Brain microvascular endothelial cell (primary cell): Measurements from ENCODE around the gene PRSS50.

Experiments used
- DNase-seq: peaks from one replicate; pipeline ENCODE4 v3.0.0-alpha.2; 2020
- H3K27ac ChIP-seq: fragments of 250-450 bp; sonication (Bioruptor Pico); 2 replicates; pipeline ENCODE4 v1.5.1; 2020; ENCODE audit warnings: mild to moderate bottlenecking, moderate library complexity
- H3K27me3 ChIP-seq: fragments of 250-450 bp; sonication (Bioruptor Pico); replicated peaks from 2 replicates; pipeline ENCODE4 v1.5.1; 2020; ENCODE audit warnings: mild to moderate bottlenecking
- H3K36me3 ChIP-seq: fragments of 250-450 bp; sonication (Bioruptor Pico); replicated peaks from 2 replicates; pipeline ENCODE4 v1.5.1; 2020; ENCODE audit warnings: mild to moderate bottlenecking
- H3K4me3 ChIP-seq: 2 replicates; pipeline ENCODE4 v1.5.1; 2011; ENCODE audit warnings: low read depth, mild to moderate bottlenecking, control low read depth, low read length, moderate library complexity
- in situ Hi-C: cut with HindIII; loops from 2 replicates; pipeline ENCODE4 v1.10.0; 2017; ENCODE audit warnings: low sequenced_read_pairs, low pct_ligation_motif_present
- TF ChIP-seq, protein P1 (sequence below): IDR thresholded peaks from 2 replicates; pipeline ENCODE4 v1.5.1; 2011; ENCODE audit warnings: low read depth, mild to moderate bottlenecking, moderate library complexity, low read length, control low read depth, inconsistent platforms; ENCODE audit errors: missing control alignments

The PRSS50 gene

DNA sequence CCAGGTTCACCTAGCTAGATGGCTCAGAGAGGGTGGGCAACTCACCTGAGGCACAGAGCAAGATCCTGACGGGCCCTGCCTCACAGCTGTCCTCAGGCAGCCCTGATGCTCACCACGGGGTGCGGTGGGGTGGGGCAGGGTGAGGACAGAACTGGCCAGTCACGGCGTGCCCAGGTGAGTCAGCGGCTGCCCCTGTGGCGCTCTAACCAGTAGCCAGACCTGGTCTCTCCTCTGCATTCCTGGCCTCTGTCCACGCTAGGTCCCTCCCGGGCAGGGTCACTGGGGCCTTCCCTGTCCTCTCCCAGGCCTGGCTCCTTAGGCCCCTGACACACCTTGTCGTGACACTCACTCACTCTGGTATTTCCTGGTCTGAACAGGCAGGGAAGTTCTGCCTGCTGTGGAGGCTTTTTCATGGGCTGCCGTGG, 25.1 kb downstream of the PRSS50 start:
- Histone ChIP-seq H3K27me3 (no peaks in the 10 kb centered on the region), H3K4me3 (no peak overlapping the region), H3K36me3 (no peaks in the 10 kb centered on the region), H3K27ac (no peak overlapping the region)
- in situ Hi-C loops: no loop called here
- TF ChIP-seq, protein P1, sequence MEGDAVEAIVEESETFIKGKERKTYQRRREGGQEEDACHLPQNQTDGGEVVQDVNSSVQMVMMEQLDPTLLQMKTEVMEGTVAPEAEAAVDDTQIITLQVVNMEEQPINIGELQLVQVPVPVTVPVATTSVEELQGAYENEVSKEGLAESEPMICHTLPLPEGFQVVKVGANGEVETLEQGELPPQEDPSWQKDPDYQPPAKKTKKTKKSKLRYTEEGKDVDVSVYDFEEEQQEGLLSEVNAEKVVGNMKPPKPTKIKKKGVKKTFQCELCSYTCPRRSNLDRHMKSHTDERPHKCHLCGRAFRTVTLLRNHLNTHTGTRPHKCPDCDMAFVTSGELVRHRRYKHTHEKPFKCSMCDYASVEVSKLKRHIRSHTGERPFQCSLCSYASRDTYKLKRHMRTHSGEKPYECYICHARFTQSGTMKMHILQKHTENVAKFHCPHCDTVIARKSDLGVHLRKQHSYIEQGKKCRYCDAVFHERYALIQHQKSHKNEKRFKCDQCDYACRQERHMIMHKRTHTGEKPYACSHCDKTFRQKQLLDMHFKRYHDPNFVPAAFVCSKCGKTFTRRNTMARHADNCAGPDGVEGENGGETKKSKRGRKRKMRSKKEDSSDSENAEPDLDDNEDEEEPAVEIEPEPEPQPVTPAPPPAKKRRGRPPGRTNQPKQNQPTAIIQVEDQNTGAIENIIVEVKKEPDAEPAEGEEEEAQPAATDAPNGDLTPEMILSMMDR: no peak
- DNase-seq: no peak

DNA sequence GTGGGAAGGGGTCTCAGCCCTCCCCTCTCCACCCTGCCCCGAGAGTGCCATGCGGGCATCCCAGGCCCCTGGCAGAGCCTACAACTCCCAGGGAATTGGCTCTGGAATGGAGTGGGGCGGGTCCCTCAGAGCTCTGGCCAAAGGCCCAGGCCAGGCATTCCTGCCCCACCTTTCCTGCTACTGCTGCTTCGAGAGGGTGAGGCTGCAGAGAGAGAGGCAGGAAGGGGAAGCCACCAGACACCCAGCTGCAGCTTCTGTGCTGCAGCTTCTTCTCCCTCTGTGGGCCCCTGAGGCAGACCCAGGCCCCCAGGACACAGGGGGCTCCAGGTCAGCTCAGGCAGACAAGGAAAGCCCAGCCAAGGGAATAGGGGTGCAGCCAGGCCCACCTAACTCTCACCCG, 26.9 kb downstream of the PRSS50 start:
- Histone ChIP-seq H3K27me3 (no peaks in the 10 kb centered on the region), H3K36me3 (no peaks in the 10 kb centered on the region), H3K27ac (no peak overlapping the region), H3K4me3 (no peak overlapping the region)
- TF ChIP-seq, protein P1: no peak
- in situ Hi-C loops: no loop called here
- DNase-seq: no peak

DNA sequence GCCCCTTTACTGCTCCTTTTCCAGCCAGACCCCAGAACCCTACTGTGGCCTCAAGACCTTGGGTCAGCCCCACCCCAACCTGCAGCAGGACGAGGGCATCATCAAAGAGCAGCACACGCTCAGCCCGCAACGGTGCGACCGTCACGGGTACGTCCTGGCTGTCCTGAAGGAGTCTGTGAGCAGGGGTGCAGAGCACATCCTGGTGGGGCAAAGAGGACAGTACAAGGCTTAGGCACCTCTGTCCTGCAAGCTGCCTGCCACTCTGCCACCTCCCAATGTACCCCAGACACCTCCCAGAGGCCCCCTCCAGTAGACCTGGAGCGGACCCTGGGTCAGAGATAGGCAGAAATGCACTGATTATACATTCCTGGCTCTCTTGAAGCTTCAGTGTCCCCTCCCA, 32.2 kb downstream of the PRSS50 start:
- no peak for DNase-seq
- Histone ChIP-seq H3K27me3 (no peaks in the 10 kb centered on the region), H3K4me3 (no peak overlapping the region), H3K36me3 (no peaks in the 10 kb centered on the region), H3K27ac (no peak overlapping the region)
- TF ChIP-seq, protein P1: no peak
- in situ Hi-C loops: no loop called here

DNA sequence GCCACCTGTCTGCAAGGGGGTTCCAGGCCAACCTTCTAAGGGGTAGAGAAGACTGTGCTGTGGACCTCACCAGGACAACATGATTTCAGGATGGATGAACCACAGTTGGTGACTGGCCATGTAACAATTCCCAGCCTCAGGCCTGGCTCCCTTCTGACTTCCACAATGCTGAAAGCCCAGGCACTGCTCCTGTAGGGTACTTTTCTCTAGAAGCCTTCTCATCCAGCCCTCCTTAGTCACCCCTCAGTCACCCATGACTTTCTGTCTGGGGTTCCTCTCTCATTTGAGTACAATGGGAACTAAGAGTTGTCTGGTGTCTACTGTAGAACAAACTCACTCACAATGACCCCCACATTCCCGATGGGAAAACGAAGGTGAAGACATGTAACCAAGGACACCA, 32.8 kb downstream of the PRSS50 start:
- TF ChIP-seq, protein P1: no peak
- H3K27ac ChIP-seq: no peak overlapping the region
- DNase-seq: no peak
- in situ Hi-C loops: no loop called here
- no peaks in the 10 kb centered on the region for H3K36me3 ChIP-seq
- no peaks in the 10 kb centered on the region for H3K27me3 ChIP-seq
- H3K4me3 ChIP-seq: no peak overlapping the region

DNA sequence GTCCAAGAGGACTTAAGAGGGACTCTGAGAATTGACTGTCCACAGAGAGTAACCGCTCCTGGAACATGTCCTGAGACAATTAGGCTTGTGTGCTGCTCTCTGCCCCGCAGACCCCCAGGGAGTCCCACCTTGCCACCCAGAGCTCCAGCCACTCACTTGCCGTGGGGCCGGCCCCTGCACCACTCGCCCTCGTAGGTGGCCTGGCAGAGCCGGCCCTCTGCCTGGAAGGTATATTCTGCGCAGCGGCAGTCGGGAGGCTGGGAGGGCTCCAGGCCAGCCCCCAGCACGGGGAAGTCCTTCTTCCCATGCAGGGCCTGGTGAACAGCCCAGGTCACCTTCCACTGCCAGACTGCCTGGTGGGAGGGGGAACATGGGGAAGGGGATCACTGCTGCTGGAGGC, 34.7 kb downstream of the PRSS50 start:
- in situ Hi-C loops: no loop called here
- TF ChIP-seq, protein P1: no peak
- Histone ChIP-seq H3K4me3 (no peak overlapping the region), H3K27me3 (no peaks in the 10 kb centered on the region), H3K27ac (no peak overlapping the region), H3K36me3 (no peaks in the 10 kb centered on the region)
- no peak for DNase-seq

DNA sequence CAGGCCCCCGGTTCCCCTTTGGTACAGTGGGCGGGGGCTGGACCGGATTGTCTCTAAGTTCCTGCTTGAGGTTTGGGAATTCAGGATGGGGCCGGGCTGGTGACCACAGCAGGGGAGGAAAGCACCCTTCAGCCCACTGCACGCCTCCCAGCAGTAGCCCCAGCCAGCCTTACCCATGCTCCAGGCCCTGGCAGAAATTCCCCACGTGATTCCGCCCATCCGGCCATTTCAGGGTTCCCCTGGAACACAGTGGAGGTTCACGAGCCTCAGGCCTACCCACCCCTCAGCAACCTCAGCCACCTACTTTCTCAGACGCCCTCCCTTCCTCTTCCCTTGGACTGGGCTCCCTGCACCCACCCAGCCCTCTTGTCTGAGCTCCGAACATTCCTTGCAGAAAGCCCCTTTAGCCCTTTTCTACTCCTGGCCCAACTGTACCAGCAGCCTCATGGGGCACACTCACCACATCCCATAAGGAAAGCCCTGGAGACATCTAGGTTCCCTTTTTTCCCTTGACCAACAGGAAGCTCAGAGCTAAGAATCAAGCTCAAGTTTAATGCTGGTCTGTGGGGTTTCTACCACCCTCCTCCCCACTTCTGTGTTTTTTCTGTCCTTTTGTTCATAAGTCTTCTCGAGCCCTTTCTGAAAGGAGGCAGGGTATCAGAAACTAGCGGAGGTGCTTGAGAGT, 35.7 kb downstream of the PRSS50 start:
- Histone ChIP-seq H3K27ac (no peak overlapping the region), H3K27me3 (no peaks in the 10 kb centered on the region), H3K36me3 (no peaks in the 10 kb centered on the region), H3K4me3 (no peak overlapping the region)
- TF ChIP-seq, protein P1: no peak
- DNase-seq: no peak
- in situ Hi-C loops: no loop called here
